Endothelial cell (in vitro differentiated cells): ENCODE measurements around the gene IGF2R. TPM values are rescaled to one million over a fixed set of nuclear protein-coding genes. Genes with fewer than 3 reads are reported as not detected.

Experiments used
- DNase-seq: peaks from one replicate; pipeline ENCODE4 v3.0.0; 2021; ENCODE audit warnings: low spot score
- H3K27ac Mint-ChIP-seq: one replicate; pipeline ENCODE4 v1.8.0; 2021; ENCODE audit warnings: mixed read lengths, inconsistent platforms; ENCODE audit not compliant: unreplicated experiment
- H3K27me3 Mint-ChIP-seq: one replicate; pipeline ENCODE4 v1.8.0; 2021; ENCODE audit warnings: mild to moderate bottlenecking, moderate library complexity, mixed read lengths, inconsistent platforms; ENCODE audit not compliant: unreplicated experiment
- H3K36me3 Mint-ChIP-seq: one replicate; pipeline ENCODE4 v1.8.0; 2021; ENCODE audit warnings: mild to moderate bottlenecking, low read depth, mixed read lengths, inconsistent platforms; ENCODE audit not compliant: unreplicated experiment
- H3K4me1 Mint-ChIP-seq: one replicate; pipeline ENCODE4 v1.8.0; 2021; ENCODE audit warnings: mild to moderate bottlenecking, mixed read lengths, inconsistent platforms; ENCODE audit not compliant: unreplicated experiment
- H3K4me3 Mint-ChIP-seq: one replicate; pipeline ENCODE4 v1.8.0; 2021; ENCODE audit warnings: mild to moderate bottlenecking, mixed read lengths, inconsistent platforms; ENCODE audit not compliant: unreplicated experiment
- H3K9me3 Mint-ChIP-seq: one replicate; pipeline ENCODE4 v1.8.0; 2021; ENCODE audit warnings: mixed read lengths, inconsistent platforms; ENCODE audit not compliant: unreplicated experiment
- CTCF ChIP-seq: fragments of 200-600 bp; sonication (generic); IDR thresholded peaks from one replicate; pipeline ENCODE4 v1.5.0; 2021; ENCODE audit warnings: antibody characterized with exemption; ENCODE audit not compliant: unreplicated experiment
- total RNA-seq: library from RNA; stranded (reverse); fragmentation: NEBNext Ultra II Directional; extraction: Animal tissue kit (Norgen Biotek cat#: 25700); gene quantifications from one replicate; pipeline ENCODE4 v1.2.1, GENCODE V29; 2021; ENCODE audit not compliant: unreplicated experiment

The IGF2R gene
- total RNA-seq, 1 donor from 2014 or later: 108 TPM

- H3K27ac Mint-ChIP-seq: no peak overlapping the region
- no peak overlapping the region for H3K4me3 Mint-ChIP-seq
- H3K9me3 Mint-ChIP-seq: no peaks in the 10 kb centered on the region
- no peaks in the 10 kb centered on the region for H3K4me1 Mint-ChIP-seq
- no peak for TF ChIP-seq CTCF
- peaks cover 8% of the 10 kb centered on the region for H3K27me3 Mint-ChIP-seq
- DNase-seq: no peak
- H3K36me3 Mint-ChIP-seq: peaks cover 37% of the 10 kb centered on the region
Measured at GRCh38 chr6:160120087-160120486, 151.2 kb downstream of the IGF2R start.

GRCh38 chr6:160121558-160121957 lies 152.7 kb downstream of the IGF2R start, which contains the start of gene SLC22A1:
SLC22A1 (plus strand) TSS chr6:160121815; CDS start chr6:160121936, 121 bp downstream.
- Mint-ChIP-seq H3K4me1 (no peaks in the 10 kb centered on the region), H3K27ac (no peak within 1 kb of the TSS), H3K9me3 (no peaks in the 10 kb centered on the region), H3K36me3 (peaks cover 34% of the 10 kb centered on the region), H3K27me3 (peaks cover 6% of the 10 kb centered on the region), H3K4me3 (no peak within 1 kb of the TSS)
- TF ChIP-seq CTCF: no peak
- no peak for DNase-seq

- no peak for DNase-seq
- Mint-ChIP-seq H3K27me3 (peaks cover 6% of the 10 kb centered on the region), H3K27ac (no peak overlapping the region), H3K9me3 (no peaks in the 10 kb centered on the region), H3K4me1 (no peaks in the 10 kb centered on the region), H3K36me3 (peaks cover 34% of the 10 kb centered on the region), H3K4me3 (no peak overlapping the region)
- no peak for TF ChIP-seq CTCF
Measured at GRCh38 chr6:160121981-160122380, 153.1 kb downstream of the IGF2R start.

GRCh38 chr6:160122744-160123143 lies 153.9 kb downstream of the IGF2R start:
- Mint-ChIP-seq H3K27me3 (peaks cover 6% of the 10 kb centered on the region), H3K36me3 (peaks cover 29% of the 10 kb centered on the region), H3K9me3 (no peaks in the 10 kb centered on the region), H3K27ac (no peak overlapping the region), H3K4me3 (no peak overlapping the region), H3K4me1 (no peaks in the 10 kb centered on the region)
- DNase-seq: no peak
- TF ChIP-seq CTCF: no peak

GRCh38 chr6:160124007-160124406 lies 155.1 kb downstream of the IGF2R start:
- H3K27ac Mint-ChIP-seq: no peak overlapping the region
- TF ChIP-seq CTCF: no peak
- peaks cover 26% of the 10 kb centered on the region for H3K36me3 Mint-ChIP-seq
- H3K4me3 Mint-ChIP-seq: no peak overlapping the region
- H3K27me3 Mint-ChIP-seq: peaks cover 6% of the 10 kb centered on the region
- H3K9me3 Mint-ChIP-seq: no peaks in the 10 kb centered on the region
- DNase-seq: no peak
- H3K4me1 Mint-ChIP-seq: no peaks in the 10 kb centered on the region
